Measurements from ENCODE around the gene SLC30A7. TPM values are rescaled to one million over a fixed set of nuclear protein-coding genes. Genes with fewer than 3 reads are reported as not detected.

Gene SLC30A7, protein sequence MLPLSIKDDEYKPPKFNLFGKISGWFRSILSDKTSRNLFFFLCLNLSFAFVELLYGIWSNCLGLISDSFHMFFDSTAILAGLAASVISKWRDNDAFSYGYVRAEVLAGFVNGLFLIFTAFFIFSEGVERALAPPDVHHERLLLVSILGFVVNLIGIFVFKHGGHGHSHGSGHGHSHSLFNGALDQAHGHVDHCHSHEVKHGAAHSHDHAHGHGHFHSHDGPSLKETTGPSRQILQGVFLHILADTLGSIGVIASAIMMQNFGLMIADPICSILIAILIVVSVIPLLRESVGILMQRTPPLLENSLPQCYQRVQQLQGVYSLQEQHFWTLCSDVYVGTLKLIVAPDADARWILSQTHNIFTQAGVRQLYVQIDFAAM
- total RNA-seq (2016; rRNA removed; fragmentation: Illumina TruSeq; extraction: Trizol) = 27.4 and 40.8 TPM in 2 replicates
- total RNA-seq (2016; cell fraction: cytosol; rRNA removed; fragmentation: Illumina TruSeq; extraction: Trizol; ENCODE audit: low read depth) = 13.4 and 16.0 TPM in 2 replicates
- 25.9 and 40.2 TPM in 2 replicates for total RNA-seq (2016; cell fraction: insoluble cytoplasmic fraction; rRNA removed; fragmentation: Illumina TruSeq; extraction: Trizol)
- total RNA-seq (2016; cell fraction: membrane; rRNA removed; fragmentation: Illumina TruSeq; extraction: Trizol) = 8.9 and 10.3 TPM in 2 replicates
- total RNA-seq (2016; cell fraction: nucleus; rRNA removed; fragmentation: Illumina TruSeq; extraction: Trizol) = 46.2 and 56.7 TPM in 2 replicates
- 8.3 and 8.9 TPM in 2 replicates for polyA plus RNA-seq (2011; rRNA removed)
- polyA plus RNA-seq (2011; cell fraction: cytosol; rRNA removed) = 3.4 and 6.7 TPM in 2 replicates
- 6.1 and 9.3 TPM in 2 replicates for polyA plus RNA-seq (2011; cell fraction: nucleus; rRNA removed)
- 6.4 and 6.7 TPM in 2 replicates for polyA plus RNA-seq (2012)
- 0.55 and 0.59 TPM in 2 replicates for polyA plus RNA-seq (2016; cell fraction: cytosol; fragmentation: Illumina TruSeq; extraction: Trizol; ENCODE audit: low read depth)
- 8.2 and 8.3 TPM in 2 replicates for polyA plus RNA-seq (2016; cell fraction: insoluble cytoplasmic fraction; fragmentation: Illumina TruSeq; extraction: Trizol; ENCODE audit: low read depth)
- 1.1 and 1.5 TPM in 2 replicates for polyA plus RNA-seq (2016; cell fraction: membrane; fragmentation: Illumina TruSeq; extraction: Trizol; ENCODE audit: low read depth)
- 22.6 and 23.4 TPM in 2 replicates for polyA plus RNA-seq (2016; cell fraction: nucleus; fragmentation: Illumina TruSeq; extraction: Trizol; ENCODE audit: insufficient read depth, low read depth)
- 19.9 and 29.7 TPM in 2 replicates for polyA minus RNA-seq (2011; rRNA and poly(A)+ RNA removed; ENCODE audit: low replicate concordance)
- 16.4 and 22.7 TPM in 2 replicates for polyA minus RNA-seq (2011; cell fraction: cytosol; rRNA and poly(A)+ RNA removed)
- polyA minus RNA-seq (2011; cell fraction: nucleus; rRNA and poly(A)+ RNA removed) = 19.2 and 20.5 TPM in 2 replicates
- percentile 90 among the genes with signal in this experiment for Bru-seq, nascent RNA
- BruChase-seq, experiment 1, labeled RNA remaining after a 6-hour chase = percentile 84 among the genes with signal in this experiment
- BruChase-seq, experiment 2, labeled RNA remaining after a 2-hour chase = percentile 86 among the genes with signal in this experiment
- long read RNA-seq, experiment 1, full-length matches to known transcripts = 13 of 31 reads
- long read RNA-seq, experiment 1, partial matches to known transcripts = 1 of 31 reads
- long read RNA-seq, experiment 1, other reads (novel, unspliced or antisense) = 17 of 31 reads
- long read RNA-seq, experiment 2, full-length matches to known transcripts = 2 of 25 reads
- long read RNA-seq, experiment 2, partial matches to known transcripts = 0 of 25 reads
- long read RNA-seq, experiment 2, other reads (novel, unspliced or antisense) = 23 of 25 reads

DNA sequence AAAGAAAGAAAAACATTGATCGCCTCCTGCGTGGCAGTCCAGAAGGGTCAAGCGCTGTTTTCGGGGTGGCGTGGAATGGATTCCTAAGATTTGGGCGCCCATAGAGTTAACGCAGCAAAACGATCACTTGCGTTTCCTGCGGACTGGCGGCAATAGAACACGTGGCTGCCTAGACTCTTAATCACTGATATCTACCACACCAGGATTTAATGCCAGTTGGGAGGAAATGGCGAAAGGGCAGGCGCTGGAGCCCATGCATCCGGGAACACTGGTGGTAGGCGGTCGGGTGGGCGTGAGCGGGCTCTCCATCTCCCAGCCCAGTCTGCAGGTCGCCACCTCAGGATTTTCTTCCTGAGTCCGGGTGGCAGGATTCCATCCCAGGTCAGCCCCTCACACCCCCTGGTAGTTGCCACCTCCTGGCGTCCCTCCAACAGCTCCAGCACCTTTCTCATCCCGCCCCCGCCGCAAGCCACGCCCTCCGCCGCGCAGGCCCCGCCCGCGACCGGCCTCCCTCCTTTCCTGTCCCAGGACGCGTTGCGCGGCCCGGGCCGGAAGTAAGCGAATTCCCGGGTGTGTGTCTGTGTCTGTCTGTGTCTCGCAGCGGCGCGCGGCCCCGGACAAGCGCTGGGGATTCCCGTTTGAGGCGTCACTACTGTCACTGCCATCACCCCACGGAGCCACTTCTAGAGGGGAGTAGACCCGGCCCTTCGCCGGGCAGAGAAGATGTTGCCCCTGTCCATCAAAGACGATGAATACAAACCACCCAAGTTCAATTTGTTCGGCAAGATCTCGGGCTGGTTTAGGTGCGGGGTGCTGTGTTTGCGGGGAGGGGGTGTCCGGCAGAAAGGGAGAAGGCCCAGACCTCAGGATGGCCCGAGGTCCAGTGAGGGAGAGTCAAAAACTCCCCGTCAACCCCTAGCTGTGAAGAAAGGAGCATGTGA, at the start of gene SLC30A7:
Gene SLC30A7, plus strand, starts transcription at position 551 of the 941 bp plus-strand sequence. Its CDS starts 173 bp downstream, at position 724.
- POLR2A ChIA-PET = interaction anchor here (1.0 to 2.9 kb wide), 5 partner anchors 8 to 926 kb away, joined by 3 to 14 read pairs (median 4); partner anchors contain the start of genes DBT and SLC35A3
- H3K9ac ChIP-seq (ENCODE audit: insufficient read depth, low read depth, low read length) = peak within 1 kb of the TSS; percentile 95
- H3K36me3 ChIP-seq (replicated peaks in 1 of 2; ENCODE audit: control insufficient read depth in 1 of 2, insufficient read depth in 2 of 2, low read length in 2 of 2) = peaks cover 2 to 7% of the 10 kb centered on the region in 2 experiments; a peak in 3 of 5 replicates
- peaks cover 38% of the 10 kb centered on the region for H3K79me2 ChIP-seq (ENCODE audit: insufficient read depth, low read length)
- no peaks in the 10 kb centered on the region; a peak in 1 of 5 replicates for H3K27me3 ChIP-seq (ENCODE audit: control insufficient read depth in 1 of 2, insufficient read depth in 2 of 2, low read length in 2 of 2)
- intact Hi-C loops (cut with micrococcal nuclease; ENCODE audit: unreplicated experiment) = loop anchor here (10.0 kb wide), 1 partner anchor 541 kb away; the partner anchor contains the start of gene CDC14A
- peak; percentile 92 for ATAC-seq
- peak within 1 kb of the TSS; percentile 87 for H3K27ac ChIP-seq (ENCODE audit: extremely low read length, insufficient read depth, low read length)
- H3K4me3 ChIP-seq (replicated peaks in 1 of 3; ENCODE audit: insufficient read depth in 1 of 3, low read depth in 2 of 3, low read length in 3 of 3) = peak within 1 kb of the TSS; percentile 81 to 97 (median 96)
- peaks cover 4% of the 10 kb centered on the region; the same call in 1 of the 2 replicates for H3K9me3 ChIP-seq (ENCODE audit: low read length)
- DNase-seq (ENCODE audit: low spot score) = peak; percentile 84
- in situ Hi-C loops (cut with HindIII; ENCODE audit: extremely low pct_ligation_motif_present, low pct_unique_long_range_greater_than_20kb) = no loop called here
- H2AFZ ChIP-seq (ENCODE audit: low read length) = peak within 1 kb of the TSS; percentile 69
- CTCF ChIA-PET (ENCODE audit: low intra/inter-chr PET ratio, low total read pairs) = no interaction called here
- WGBS (ENCODE audit: low lambda C conversion rate) = under 1% methylated on average over 35 of the region's 62 CpGs
- H3K4me2 ChIP-seq (ENCODE audit: low read depth, low read length) = peak within 1 kb of the TSS; percentile 92
- BruUV-seq (replicated peaks) = no TSS peak
- no peaks in the 10 kb centered on the region; the same call in 1 of the 2 replicates for H4K20me1 ChIP-seq (ENCODE audit: insufficient read depth, low read length)
- H3K4me1 ChIP-seq (ENCODE audit: insufficient read depth, low read length) = peaks cover 44% of the 10 kb centered on the region
- FAIRE-seq = no peak
- TF ChIP-seq MAFG (CRISPR knock-in tag; IDR thresholded peaks at IDR 0.05) = no peak
- TF ChIP-seq TMF1 (CRISPR knock-in tag; IDR thresholded peaks at IDR 0.05; ENCODE audit: low read depth) = no peak
- 0 out of 2 replicates have a peak, but pooled peaks have one; percentile 66 for TF ChIP-seq CENPT (CRISPR knock-in tag; IDR thresholded peaks at IDR 0.05; ENCODE audit: low read depth)
- peak; percentile 41; the same call in 1 of the 2 replicates for TF ChIP-seq SP2 (CRISPR knock-in tag; IDR thresholded peaks at IDR 0.05)
- TF ChIP-seq HNRNPUL1 (IDR thresholded peaks at IDR 0.05; ENCODE audit: low read depth, low read length) = no peak
- no peak for TF ChIP-seq SYNCRIP (IDR thresholded peaks at IDR 0.05; ENCODE audit: insufficient read depth, low read depth, low read length)
